ENCODE results near the gene DDX39B. TPM values are rescaled to one million over a fixed set of nuclear protein-coding genes. Genes with fewer than 3 reads are reported as not detected.

The DDX39B gene
- polyA plus RNA-seq, 3 donors, result 64.1 to 1,059 (median 67.8) TPM

GRCh38 chr6:31574106-31575061 lies 32.6 kb upstream of the DDX39B start:
- Histone ChIP-seq H3K36me3 (replicated peaks in 1 of 2; ENCODE audit: control insufficient read depth in 1 of 2, insufficient read depth in 2 of 2, low read length in 2 of 2) (peaks cover 18 to 25% of the 10 kb centered on the region in 2 donors), H3K79me2 (ENCODE audit: insufficient read depth, low read length) (peaks cover 29% of the 10 kb centered on the region), H3K4me2 (replicated peaks; ENCODE audit: extremely low read depth, low read length, poor library complexity, severe bottlenecking) (peak overlapping the region; percentile 98)

More at GRCh38 chr6:31574106-31575061, 32.6 kb upstream of the DDX39B start:
- Histone ChIP-seq H3K4me3 (replicated peaks in 1 of 3; ENCODE audit: low read depth in 2 of 3, low read length in 3 of 3) (peak overlapping the region in 1 of 3 experiments; percentile 97), H3K27ac (ENCODE audit: low read depth in 1 of 2, low read length in 2 of 2) (peak overlapping the region in 1 of 2 donors; percentile 88), H3K4me1 (ENCODE audit: control insufficient read depth in 1 of 2, insufficient read depth in 2 of 2, low read length in 2 of 2) (peaks cover 44 to 57% of the 10 kb centered on the region in 2 donors), H3K27me3 (ENCODE audit: control insufficient read depth in 2 of 2, insufficient read depth in 2 of 2, low read length in 2 of 2) (no peaks in the 10 kb centered on the region), H3K9ac (ENCODE audit: insufficient read depth, low read length, poor library complexity, severe bottlenecking) (no peak overlapping the region), H2AFZ (ENCODE audit: insufficient read depth, low read depth, low read length, poor library complexity, severe bottlenecking) (no peak overlapping the region), H3K9me3 (replicated peaks in 1 of 2; ENCODE audit: control insufficient read depth in 1 of 2, insufficient read depth in 1 of 2, low read length in 2 of 2) (no peaks in the 10 kb centered on the region), H4K20me1 (ENCODE audit: insufficient read depth, low read length) (peaks cover 37% of the 10 kb centered on the region)
- 93% methylated on average over 13 of the region's 14 CpGs for WGBS (ENCODE audit: insufficient coverage)
- Mint-ChIP-seq H3K36me3 (peaks cover 31 to 35% of the 10 kb centered on the region in 2 donors), H3K9me3 (peaks cover 0 to 3% (median 0%) of the 10 kb centered on the region in 7 donors), H3K4me3 (no peak overlapping the region), H3K27me3 (ENCODE audit: low read depth in 3 of 3) (peaks cover 1 to 5% (median 3%) of the 10 kb centered on the region in 3 donors), H3K27ac (peak overlapping the region; percentile 91 to 98 (median 94)), H3K4me1 (peaks cover 69% of the 10 kb centered on the region)
- no peak for DNase-seq
- TF ChIP-seq, protein P1, sequence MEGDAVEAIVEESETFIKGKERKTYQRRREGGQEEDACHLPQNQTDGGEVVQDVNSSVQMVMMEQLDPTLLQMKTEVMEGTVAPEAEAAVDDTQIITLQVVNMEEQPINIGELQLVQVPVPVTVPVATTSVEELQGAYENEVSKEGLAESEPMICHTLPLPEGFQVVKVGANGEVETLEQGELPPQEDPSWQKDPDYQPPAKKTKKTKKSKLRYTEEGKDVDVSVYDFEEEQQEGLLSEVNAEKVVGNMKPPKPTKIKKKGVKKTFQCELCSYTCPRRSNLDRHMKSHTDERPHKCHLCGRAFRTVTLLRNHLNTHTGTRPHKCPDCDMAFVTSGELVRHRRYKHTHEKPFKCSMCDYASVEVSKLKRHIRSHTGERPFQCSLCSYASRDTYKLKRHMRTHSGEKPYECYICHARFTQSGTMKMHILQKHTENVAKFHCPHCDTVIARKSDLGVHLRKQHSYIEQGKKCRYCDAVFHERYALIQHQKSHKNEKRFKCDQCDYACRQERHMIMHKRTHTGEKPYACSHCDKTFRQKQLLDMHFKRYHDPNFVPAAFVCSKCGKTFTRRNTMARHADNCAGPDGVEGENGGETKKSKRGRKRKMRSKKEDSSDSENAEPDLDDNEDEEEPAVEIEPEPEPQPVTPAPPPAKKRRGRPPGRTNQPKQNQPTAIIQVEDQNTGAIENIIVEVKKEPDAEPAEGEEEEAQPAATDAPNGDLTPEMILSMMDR (IDR thresholded peaks at IDR 0.05), result no peak
- intact Hi-C loops (cut with micrococcal nuclease), result no loop called here

All from CD14-positive monocyte (primary cell).